Keratinocyte (primary cell): ENCODE data around the gene FBXO41. TPM values are rescaled to one million over a fixed set of nuclear protein-coding genes. Genes with fewer than 3 reads are reported as not detected.
A peak's percentile ranks its signal among the peaks of the same experiment; 100 is the strongest.

Experiments
- DNase-seq: peaks from one replicate; pipeline ENCODE4 v3.0.0-alpha.2; 2011; ENCODE audit warnings: low read depth, missing footprints, low spot score
- FAIRE-seq: peaks from 2 replicates; lab custom pipeline; 2011; peaks lifted over from hg19 to GRCh38; lab: Jason Lieb, UNC
- H2AFZ ChIP-seq: 2 replicates; pipeline ENCODE4 v1.6.0; 2012; ENCODE audit warnings: low read length, control low read depth, inconsistent platforms; ENCODE audit not compliant: control insufficient read depth
- H3K27ac ChIP-seq: 2 replicates; pipeline ENCODE4 v1.5.1; 2011; ENCODE audit warnings: low read length; ENCODE audit not compliant: control insufficient read depth, insufficient read depth
- H3K27me3 ChIP-seq: 3 replicates; pipeline ENCODE4 v1.6.0; 2011; ENCODE audit warnings: low read length; ENCODE audit not compliant: control insufficient read depth, insufficient read depth; ENCODE audit errors: extremely low read depth
- H3K36me3 ChIP-seq, 2 experiments: 2 replicates in 1 of 2; 3 replicates in 1 of 2; pipeline ENCODE4 v1.5.1; 2011; ENCODE audit warnings: low read length in 2 of 2, mild to moderate bottlenecking in 1 of 2; ENCODE audit not compliant: control insufficient read depth in 2 of 2, insufficient read depth in 2 of 2; ENCODE audit errors: extremely low read depth in 1 of 2
- H3K4me1 ChIP-seq: 3 replicates; pipeline ENCODE4 v1.5.1; 2011; ENCODE audit warnings: low read length; ENCODE audit not compliant: control insufficient read depth, insufficient read depth; ENCODE audit errors: extremely low read depth
- H3K4me2 ChIP-seq: 3 replicates; pipeline ENCODE4 v1.6.0; 2011; ENCODE audit warnings: low read depth, low read length; ENCODE audit not compliant: control insufficient read depth, insufficient read depth; ENCODE audit errors: extremely low read depth
- H3K4me3 ChIP-seq, 3 experiments: fragments of 200-600 bp in 1 of 3; sonication (generic) in 1 of 3; 2 replicates in 2 of 3; 3 replicates in 1 of 3; pipeline ENCODE4 v1.5.1; 2011 to 2016; ENCODE audit warnings: low read length in 3 of 3, mild to moderate bottlenecking in 3 of 3, control low read depth in 2 of 3, inconsistent platforms in 1 of 3, low read depth in 1 of 3, mixed read lengths in 1 of 3, mixed run types in 1 of 3, moderate library complexity in 1 of 3; ENCODE audit not compliant: control insufficient read depth in 2 of 3, insufficient read depth in 2 of 3; ENCODE audit errors: extremely low read depth in 1 of 3
- H3K79me2 ChIP-seq: 2 replicates; pipeline ENCODE4 v1.6.0; 2012; ENCODE audit warnings: low read length; ENCODE audit not compliant: control insufficient read depth, insufficient read depth
- H3K9ac ChIP-seq: 3 replicates; pipeline ENCODE4 v1.6.0; 2011; ENCODE audit warnings: low read length; ENCODE audit not compliant: control insufficient read depth, insufficient read depth; ENCODE audit errors: extremely low read depth
- H3K9me1 ChIP-seq: 3 replicates; pipeline ENCODE4 v1.6.0; 2011; ENCODE audit warnings: low read length; ENCODE audit not compliant: control insufficient read depth, insufficient read depth; ENCODE audit errors: extremely low read depth
- H3K9me3 ChIP-seq: 2 replicates; pipeline ENCODE4 v1.5.1; 2012; ENCODE audit warnings: low read depth, low read length; ENCODE audit not compliant: control insufficient read depth
- H4K20me1 ChIP-seq: 3 replicates; pipeline ENCODE4 v1.6.0; 2011; ENCODE audit warnings: low read length; ENCODE audit not compliant: control insufficient read depth, insufficient read depth; ENCODE audit errors: extremely low read depth
- CTCF ChIP-seq, 3 experiments: IDR thresholded peaks in 1 of 3; conservative IDR thresholded peaks in 1 of 3; optimal IDR thresholded peaks in 1 of 3; 2 replicates in 2 of 3; 3 replicates in 1 of 3; pipeline versions ENCODE3 to v1.5.1; 2011; ENCODE audit warnings: low read length in 3 of 3, mild to moderate bottlenecking in 3 of 3, moderate library complexity in 2 of 3, control low read depth in 1 of 3, inconsistent platforms in 1 of 3; ENCODE audit not compliant: insufficient read depth in 2 of 3; ENCODE audit errors: extremely low read depth in 1 of 3
- EZH2 ChIP-seq: IDR thresholded peaks from one replicate; pipeline ENCODE4 v1.6.1; 2012; ENCODE audit warnings: inconsistent platforms, mild to moderate bottlenecking, low read length, moderate library complexity
- dilution Hi-C: fragments of 300-500 bp; cut with MboI; formaldehyde crosslinking; loops from one replicate; pipeline ENCODE4 v1.7.0; 2020; ENCODE audit warnings: low sequenced_read_pairs; ENCODE audit not compliant: extremely low pct_ligation_motif_present
- polyA plus RNA-seq, 5 experiments: library from polyadenylated mRNA; depleted of rRNA in 3 of 5; stranded (reverse) in 3 of 5; stranded (forward) in 1 of 5; unstranded in 1 of 5; fragments of >200 nt; gene quantifications; 1 replicate in 1 of 5; 2 replicates in 3 of 5; 3 replicates in 1 of 5; pipeline versions ENCODE4 v1.2.1 to v1.2.3, GENCODE V29; 2011 to 2012; ENCODE audit warnings: missing spikeins in 2 of 5, low read depth in 1 of 5, low replicate concordance in 1 of 5

Gene FBXO41
- polyA plus RNA-seq, 1 donor (not counting 4 experiments of a cell fraction or from before 2014, with no cell fraction given) = 4.1 TPM

DNA sequence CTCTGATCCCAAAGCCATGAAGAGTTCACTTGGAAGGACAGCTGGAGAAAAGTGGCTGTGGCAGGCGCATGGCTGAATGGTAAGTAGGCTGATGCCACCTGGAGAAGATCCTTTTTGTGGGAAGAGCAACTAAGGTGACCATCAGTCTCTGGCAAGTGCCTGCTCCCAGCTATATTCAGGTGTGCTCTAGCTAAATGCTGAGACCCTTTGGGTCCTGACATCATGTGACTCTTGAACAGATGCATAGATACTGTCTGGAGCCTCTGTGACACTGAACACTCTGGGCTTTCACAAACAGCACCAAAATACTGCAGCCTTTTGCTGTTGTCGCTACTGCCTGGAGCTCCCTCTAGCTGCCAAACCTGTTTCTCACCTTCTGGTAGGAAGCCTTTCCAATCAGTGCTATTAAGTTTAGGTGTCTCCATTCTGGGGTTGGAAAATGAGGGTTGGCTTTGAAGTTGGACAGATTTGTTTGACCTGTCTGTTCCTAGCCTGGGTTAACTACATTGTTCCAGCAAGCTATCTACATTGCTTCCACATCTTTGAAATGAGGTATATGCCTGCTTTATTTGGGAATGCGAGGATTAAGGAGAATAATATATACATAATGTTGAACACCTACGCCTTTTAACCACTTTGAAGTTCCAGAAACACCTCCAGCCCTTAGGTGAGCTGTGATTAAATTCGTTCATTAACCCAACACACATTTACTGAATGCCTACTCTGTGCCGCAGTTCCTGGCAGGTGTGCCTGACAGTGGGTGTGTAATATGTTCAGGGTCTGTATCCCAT, 6.0 kb upstream of the FBXO41 start:
- H4K20me1 ChIP-seq = no peaks in the 10 kb centered on the region
- FAIRE-seq (peak; percentile 87), DNase-seq (peak; percentile 25)
- no peak overlapping the region for H3K27ac ChIP-seq
- no peaks in the 10 kb centered on the region for H3K79me2 ChIP-seq
- H3K4me2 ChIP-seq = no peak overlapping the region
- no peak overlapping the region for H2AFZ ChIP-seq
- no peak overlapping the region for H3K9ac ChIP-seq
- no peaks in the 10 kb centered on the region for H3K9me1 ChIP-seq
- H3K36me3 ChIP-seq = no peaks in the 10 kb centered on the region
- no peaks in the 10 kb centered on the region for H3K4me1 ChIP-seq
- H3K9me3 ChIP-seq = no peaks in the 10 kb centered on the region
- TF ChIP-seq CTCF (optimal IDR thresholded peaks at IDR 0.05 in 1 of 3, IDR thresholded peaks at IDR 0.05 in 1 of 3, conservative IDR thresholded peaks at IDR 0.05 in 1 of 3; ENCODE audit: extremely low read depth in 1 of 3, insufficient read depth in 2 of 3, low read length in 3 of 3) = peak; percentile 75 to 81 (median 79)
- TF ChIP-seq EZH2 = no peak
- H3K4me3 ChIP-seq = no peak overlapping the region
- dilution Hi-C loops = no loop called here
- peaks cover 62% of the 10 kb centered on the region for H3K27me3 ChIP-seq

DNA sequence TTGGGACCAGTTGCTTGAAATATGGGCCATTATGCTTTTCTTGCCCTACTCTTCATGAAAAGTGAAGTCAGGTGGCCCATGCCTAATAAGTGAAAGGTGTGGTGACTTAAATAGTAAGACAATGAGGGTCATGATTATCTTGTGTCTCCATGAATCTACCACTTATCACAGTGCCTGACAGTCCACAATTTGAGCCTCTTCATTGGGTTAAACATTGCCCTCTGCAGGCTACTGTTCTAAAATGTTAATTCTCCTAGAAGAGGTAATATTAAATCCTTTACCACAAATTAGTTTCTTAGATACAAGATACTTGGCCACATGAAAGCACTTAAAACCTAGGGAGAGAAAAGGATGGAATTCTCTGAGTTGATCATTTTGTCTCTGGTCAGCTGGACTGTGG, 5.0 kb upstream of the FBXO41 start:
- Histone ChIP-seq H2AFZ (no peak overlapping the region), H3K36me3 (no peaks in the 10 kb centered on the region), H3K4me2 (no peak overlapping the region), H3K27ac (no peak overlapping the region), H3K9ac (no peak overlapping the region), H3K4me3 (no peak overlapping the region), H3K9me3 (no peaks in the 10 kb centered on the region), H4K20me1 (no peaks in the 10 kb centered on the region), H3K27me3 (peaks cover 53% of the 10 kb centered on the region), H3K79me2 (no peaks in the 10 kb centered on the region), H3K4me1 (peaks cover 5% of the 10 kb centered on the region), H3K9me1 (no peaks in the 10 kb centered on the region)
- no peak for FAIRE-seq
- dilution Hi-C loops = no loop called here
- no peak for TF ChIP-seq EZH2
- TF ChIP-seq CTCF (optimal IDR thresholded peaks at IDR 0.05 in 1 of 3, IDR thresholded peaks at IDR 0.05 in 1 of 3, conservative IDR thresholded peaks at IDR 0.05 in 1 of 3; ENCODE audit: extremely low read depth in 1 of 3, insufficient read depth in 2 of 3, low read length in 3 of 3) = no peak
- no peak for DNase-seq
